Spleen (tissue), 11 donors: ENCODE measurements around the gene GNB3. TPM values are rescaled to one million over a fixed set of nuclear protein-coding genes. Genes with fewer than 3 reads are reported as not detected.
A peak's percentile ranks its signal among the peaks of the same experiment; 100 is the strongest.

Source experiments
- DNase-seq: peaks from one replicate; pipeline ENCODE4 v3.0.0-alpha.2; 2020
- H3K27ac ChIP-seq, 8 donors: fragments of 200-600 bp; sonication (generic) in 7 of 8; 1 replicate in 4 of 8; 2 replicates in 4 of 8; pipeline versions ENCODE4 v1.5.0 to v1.8.0; 2016 to 2021; ENCODE audit warnings: inconsistent platforms in 4 of 8, mild to moderate bottlenecking in 4 of 8, moderate library complexity in 1 of 8
- H3K27me3 ChIP-seq, 7 donors: fragments of 200-600 bp; sonication (generic) in 6 of 7; replicated peaks in 1 of 7; 1 replicate in 4 of 7; 2 replicates in 3 of 7; pipeline versions ENCODE4 v1.5.0 to v1.8.0; 2016 to 2021; ENCODE audit warnings: inconsistent platforms in 3 of 7, mild to moderate bottlenecking in 1 of 7
- H3K36me3 ChIP-seq, 6 donors: fragments of 200-600 bp; sonication (generic) in 5 of 6; 1 replicate in 4 of 6; 2 replicates in 2 of 6; pipeline versions ENCODE4 v1.5.0 to v1.8.0; 2016 to 2021; ENCODE audit warnings: inconsistent platforms in 2 of 6
- H3K4me1 ChIP-seq, 6 donors: fragments of 200-600 bp; sonication (generic) in 5 of 6; 1 replicate in 3 of 6; 2 replicates in 3 of 6; pipeline versions ENCODE4 v1.5.0 to v1.8.0; 2016 to 2021; ENCODE audit warnings: inconsistent platforms in 3 of 6
- H3K4me3 ChIP-seq, 8 donors: fragments of 200-600 bp; sonication (generic) in 7 of 8; 1 replicate in 4 of 8; 2 replicates in 4 of 8; pipeline versions ENCODE4 v1.5.0 to v1.8.0; 2016 to 2021; ENCODE audit warnings: inconsistent platforms in 4 of 8, mild to moderate bottlenecking in 4 of 8, moderate library complexity in 2 of 8
- H3K9me3 ChIP-seq, 8 donors: fragments of 200-600 bp; sonication (generic) in 7 of 8; 1 replicate in 4 of 8; 2 replicates in 4 of 8; pipeline versions ENCODE4 v1.5.0 to v1.8.0; 2016 to 2021; ENCODE audit warnings: inconsistent platforms in 4 of 8
- POLR2A ChIP-seq, 3 donors: fragments of 450-650 bp; IDR thresholded peaks; one replicate each; pipeline ENCODE4 v1.5.1; 2017; ENCODE audit warnings: antibody characterized with exemption in 3 of 3, mild to moderate bottlenecking in 1 of 3
- POLR2AphosphoS5 ChIP-seq, 3 donors: sonication (generic); formaldehyde crosslinking; IDR thresholded peaks; one replicate each; pipeline ENCODE4 v1.5.1; 2017; ENCODE audit warnings: antibody characterized with exemption in 3 of 3
- WGBS, 5 donors: extraction: QIAGEN DNeasy Blood & Tissue Kit in 3 of 5; methylation state at CpG; one replicate each; pipeline versions ENCODE4 v1.1.5 to v1.1.7; 2013 to 2018; 5-methylcytosine and 5-hydroxymethylcytosine counted together
- intact Hi-C: fragments of 100-400 bp; cut with DNase I; formaldehyde crosslinking; loops from one replicate; pipeline ENCODE4 v1.15.0; 2023; ENCODE audit warnings: low total_unique reads
- polyA plus RNA-seq, 3 donors: library from polyadenylated mRNA; stranded (reverse); fragments of 200-250 nt; gene quantifications; one replicate each; pipeline ENCODE4 v1.2.1, GENCODE V29; 2013
- total RNA-seq, 7 donors: library from RNA; depleted of rRNA in 3 of 7; stranded (reverse); fragments of >200 nt in 3 of 7; fragmentation: NEBNext Ultra II Directional in 4 of 7; extraction: Animal tissue kit (Norgen Biotek cat#: 25700) in 4 of 7; gene quantifications; one replicate each; pipeline versions ENCODE4 v1.1.0 to v1.2.1, GENCODE V29; 2016 to 2021
- TF ChIP-seq, protein P1 (sequence below), 11 experiments: fragments of 200-600 bp in 7 of 11; fragments of 450-650 bp in 4 of 11; sonication (generic) in 4 of 11; IDR thresholded peaks in 8 of 11; conservative IDR thresholded peaks in 3 of 11; 1 replicate in 7 of 11; 2 replicates in 4 of 11; pipeline versions ENCODE4 v1.4.0 to v1.8.0; 2016 to 2021; ENCODE audit warnings: antibody characterized with exemption in 11 of 11, inconsistent platforms in 4 of 11, mild to moderate bottlenecking in 1 of 11
- donor health status: healthy with polysubstance abuse.
- donor health status: DM: no; HTN: no; CAD: no; lungs with moderate emphysema.
- donor health status: DM: no; HTN: no; CAD: no.
- donor health status: Bipolar disorder and iron deficiency.
- donor health status: healthy.
- donor health status: DM: no; HTN: no; CAD: no.
- donor health status: DM: yes; HTN: yes; CAD: no.

GNB3 gene
- total and polyA plus RNA-seq, 10 donors: 0.75 to 3.9 (median 1.3) TPM

- TF ChIP-seq POLR2A (IDR thresholded peaks at IDR 0.05): no peak
- TF ChIP-seq, protein P1, sequence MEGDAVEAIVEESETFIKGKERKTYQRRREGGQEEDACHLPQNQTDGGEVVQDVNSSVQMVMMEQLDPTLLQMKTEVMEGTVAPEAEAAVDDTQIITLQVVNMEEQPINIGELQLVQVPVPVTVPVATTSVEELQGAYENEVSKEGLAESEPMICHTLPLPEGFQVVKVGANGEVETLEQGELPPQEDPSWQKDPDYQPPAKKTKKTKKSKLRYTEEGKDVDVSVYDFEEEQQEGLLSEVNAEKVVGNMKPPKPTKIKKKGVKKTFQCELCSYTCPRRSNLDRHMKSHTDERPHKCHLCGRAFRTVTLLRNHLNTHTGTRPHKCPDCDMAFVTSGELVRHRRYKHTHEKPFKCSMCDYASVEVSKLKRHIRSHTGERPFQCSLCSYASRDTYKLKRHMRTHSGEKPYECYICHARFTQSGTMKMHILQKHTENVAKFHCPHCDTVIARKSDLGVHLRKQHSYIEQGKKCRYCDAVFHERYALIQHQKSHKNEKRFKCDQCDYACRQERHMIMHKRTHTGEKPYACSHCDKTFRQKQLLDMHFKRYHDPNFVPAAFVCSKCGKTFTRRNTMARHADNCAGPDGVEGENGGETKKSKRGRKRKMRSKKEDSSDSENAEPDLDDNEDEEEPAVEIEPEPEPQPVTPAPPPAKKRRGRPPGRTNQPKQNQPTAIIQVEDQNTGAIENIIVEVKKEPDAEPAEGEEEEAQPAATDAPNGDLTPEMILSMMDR (IDR thresholded peaks at IDR 0.05 in 8 of 11, conservative IDR thresholded peaks at IDR 0.05 in 3 of 11): peak in 2 of 11 experiments; percentile 6 to 13
- H3K27me3 ChIP-seq: no peaks in the 10 kb centered on the region
- H3K4me1 ChIP-seq: peaks cover 27 to 55% (median 47%) of the 10 kb centered on the region in 6 donors
- DNase-seq: peak; percentile 97
- H3K27ac ChIP-seq: peak overlapping the region; percentile 89 to 99 (median 98)
- H3K4me3 ChIP-seq: peak overlapping the region; percentile 89 to 100 (median 99)
- no peaks in the 10 kb centered on the region for H3K9me3 ChIP-seq
- intact Hi-C loops: loop anchor here (10.0 kb wide), 1 partner anchor 98 kb away; no protein-coding TSS in a partner anchor
- peaks cover 0 to 73% (median 56%) of the 10 kb centered on the region in 6 donors for H3K36me3 ChIP-seq
- 1 to 7% (median 3%) methylated on average over 20 to 33 of the region's 33 CpGs for WGBS, 5 donors
Measured at GRCh38 chr12:6866920-6867412, 26.2 kb downstream of the GNB3 start.

GRCh38 chr12:6867413-6868210 is 26.9 kb downstream of the GNB3 start, which contains the start of gene TPI1:
Gene TPI1 (plus strand): TSS chr12:6867531. CDS start chr12:6867567, 36 bp downstream.
- Histone ChIP-seq H3K4me1 (peaks cover 31 to 61% (median 53%) of the 10 kb centered on the region in 6 donors), H3K27me3 (no peaks in the 10 kb centered on the region), H3K36me3 (peaks cover 0 to 66% (median 51%) of the 10 kb centered on the region in 6 donors), H3K4me3 (peak within 1 kb of the TSS; percentile 89 to 100 (median 99)), H3K9me3 (no peaks in the 10 kb centered on the region), H3K27ac (peak within 1 kb of the TSS; percentile 89 to 99 (median 98))
- WGBS, 5 donors: 0 to 1% (median 1%) methylated on average over 45 to 86 of the region's 86 CpGs
- intact Hi-C loops: loop anchor here (10.0 kb wide), 1 partner anchor 97 kb away; no protein-coding TSS in a partner anchor
- TF ChIP-seq POLR2AphosphoS5 (IDR thresholded peaks at IDR 0.05) (peak; percentile 99 to 100 (median 99)), POLR2A (IDR thresholded peaks at IDR 0.05) (peak; percentile 87 to 97 (median 94))
- TF ChIP-seq, protein P1 (IDR thresholded peaks at IDR 0.05 in 8 of 11, conservative IDR thresholded peaks at IDR 0.05 in 3 of 11): peak in 1 of 11 experiments; percentile 2
- DNase-seq: peak; percentile 92

GRCh38 chr12:6868211-6869048 is 27.7 kb downstream of the GNB3 start:
- Histone ChIP-seq H3K27ac (peak overlapping the region; percentile 89 to 99 (median 98)), H3K4me1 (peaks cover 31 to 68% (median 55%) of the 10 kb centered on the region in 6 donors), H3K36me3 (peaks cover 0 to 58% (median 44%) of the 10 kb centered on the region in 6 donors), H3K4me3 (peak overlapping the region; percentile 89 to 100 (median 99)), H3K27me3 (no peaks in the 10 kb centered on the region), H3K9me3 (no peaks in the 10 kb centered on the region)
- TF ChIP-seq, protein P1 (IDR thresholded peaks at IDR 0.05 in 8 of 11, conservative IDR thresholded peaks at IDR 0.05 in 3 of 11): no peak
- TF ChIP-seq POLR2AphosphoS5 (IDR thresholded peaks at IDR 0.05): no peak
- no peak for TF ChIP-seq POLR2A (IDR thresholded peaks at IDR 0.05)
- intact Hi-C loops: loop anchor here (10.0 kb wide), 1 partner anchor 96 kb away; no protein-coding TSS in a partner anchor
- DNase-seq: no peak
- WGBS, 5 donors: 6 to 15% (median 14%) methylated on average over 21 to 22 of the region's 22 CpGs
